Measurements from ENCODE around the gene GRB10.

The GRB10 gene

DNA sequence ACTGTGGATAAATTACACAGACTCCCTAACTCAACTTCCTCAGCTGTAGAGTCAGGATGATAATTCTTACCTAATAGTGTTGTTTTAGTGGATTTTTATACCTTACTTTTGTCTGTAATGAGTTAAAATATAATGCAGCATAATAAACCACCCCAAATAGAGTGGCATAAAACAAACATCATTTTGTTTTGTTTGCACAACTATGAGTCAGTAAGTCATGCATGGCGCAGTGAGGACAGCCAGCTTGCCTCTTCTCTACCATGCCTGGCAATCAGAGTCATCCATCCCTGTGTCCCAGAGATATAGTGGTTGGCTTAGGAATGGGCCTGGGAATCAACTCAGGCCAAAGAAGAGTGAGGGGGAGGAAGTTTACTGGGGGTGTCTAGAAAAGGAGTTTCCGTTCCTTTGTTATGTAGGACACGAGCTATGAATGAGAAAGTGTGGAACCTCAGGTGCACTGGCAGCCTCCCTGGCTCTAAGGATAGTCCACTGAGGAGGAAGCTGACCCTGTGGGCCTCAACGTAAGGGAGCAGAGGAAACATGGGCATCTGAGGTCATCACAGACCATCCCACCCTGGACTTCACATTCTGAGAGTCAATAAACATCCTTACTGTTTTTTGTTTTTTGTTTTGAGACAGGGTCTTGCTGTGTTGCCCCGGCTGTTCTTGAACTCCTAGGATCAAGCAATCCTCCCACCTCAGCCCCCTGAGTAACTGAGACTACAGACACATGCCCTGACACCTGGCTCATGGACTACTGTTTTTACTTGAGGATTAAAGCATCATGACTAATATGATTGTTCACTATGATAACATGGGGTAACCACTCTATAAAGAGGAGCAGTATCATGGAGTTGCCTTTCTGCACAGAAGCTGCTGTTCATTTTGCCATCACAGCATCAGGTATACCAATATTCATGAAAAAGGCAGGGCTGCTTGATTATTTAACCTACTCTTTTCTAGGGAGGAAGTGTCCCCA is 21.0 kb upstream of the GRB10 start:
- no peak for DNase-seq

DNA sequence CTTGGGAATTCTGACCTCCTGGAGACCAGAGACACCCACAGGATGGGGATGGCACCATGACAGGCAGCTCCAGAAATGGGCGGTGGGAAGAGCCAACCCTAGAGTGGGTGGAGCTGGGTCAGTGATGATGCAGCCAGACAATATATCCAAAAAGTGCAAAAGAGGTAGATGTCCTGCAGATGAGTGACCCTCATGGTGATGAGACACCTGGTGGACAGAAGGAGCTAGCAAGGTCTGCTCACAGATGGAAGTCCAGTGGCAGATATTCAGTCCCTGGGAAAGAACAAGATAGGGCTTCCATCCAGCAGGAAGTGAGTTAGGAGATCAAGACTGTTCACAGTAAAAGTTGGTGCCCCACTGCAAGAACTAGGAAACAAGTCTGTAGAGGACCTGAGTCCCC is 19.2 kb upstream of the GRB10 start:
- DNase-seq, result no peak

DNA sequence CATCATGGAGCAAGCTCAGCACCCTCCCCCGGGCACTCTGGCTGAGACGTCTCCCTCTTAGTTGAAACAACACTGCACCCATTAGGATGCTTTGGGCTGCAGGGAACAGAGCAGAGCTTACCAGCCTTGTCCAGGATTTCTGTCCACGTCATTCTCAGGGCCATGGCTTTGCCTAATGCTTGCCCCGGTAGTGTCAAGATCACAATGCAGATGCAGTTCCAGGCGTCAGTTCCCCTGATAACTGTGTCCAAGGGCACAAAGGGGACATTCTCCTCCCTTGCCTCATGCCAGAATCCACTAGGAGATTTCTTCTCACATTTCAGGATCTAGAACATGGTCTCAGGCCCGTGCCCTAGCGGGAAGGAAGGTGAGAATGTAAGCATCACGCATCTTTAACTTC is 17.2 kb upstream of the GRB10 start:
- DNase-seq, result no peak

DNA sequence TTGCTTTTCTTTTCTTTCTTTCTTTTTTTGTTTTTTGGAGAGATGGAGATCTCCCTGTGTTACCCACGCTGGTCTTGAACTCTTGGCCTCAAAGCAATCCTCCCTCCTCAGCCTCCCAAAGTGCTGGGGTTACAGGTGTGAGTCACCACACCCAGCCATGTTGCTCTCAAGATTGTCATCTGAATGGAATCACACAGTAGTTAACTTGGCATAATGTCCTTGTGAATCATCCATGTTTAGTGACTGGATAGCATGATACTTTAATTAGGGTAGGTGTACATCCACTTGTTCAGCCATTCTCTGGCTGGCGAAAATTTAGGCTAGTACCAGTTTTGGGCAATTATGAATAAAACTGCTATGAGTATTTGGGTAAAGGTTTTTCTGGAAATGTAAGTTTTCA is 15.4 kb upstream of the GRB10 start:
- no peak for DNase-seq

DNA sequence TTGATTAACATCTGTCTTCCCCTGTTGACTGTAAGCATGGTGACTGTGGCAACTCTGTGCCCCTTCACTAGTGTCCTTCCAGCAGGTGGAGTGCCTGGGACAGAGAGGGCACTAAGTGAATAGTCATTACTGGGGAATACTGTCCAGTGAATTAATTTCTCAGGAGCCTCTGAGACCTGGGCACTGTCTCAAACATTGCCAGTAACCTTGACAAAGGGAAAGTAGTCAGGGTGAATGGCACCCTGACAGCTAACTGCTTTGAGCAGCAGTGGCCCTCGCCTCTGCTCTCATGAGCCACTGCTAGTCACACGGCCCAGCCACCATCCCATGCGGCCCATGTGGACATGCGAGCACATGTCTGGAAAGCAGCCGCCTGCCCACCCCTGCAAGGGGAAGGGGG is 13.1 kb upstream of the GRB10 start:
- DNase-seq, result no peak

DNA sequence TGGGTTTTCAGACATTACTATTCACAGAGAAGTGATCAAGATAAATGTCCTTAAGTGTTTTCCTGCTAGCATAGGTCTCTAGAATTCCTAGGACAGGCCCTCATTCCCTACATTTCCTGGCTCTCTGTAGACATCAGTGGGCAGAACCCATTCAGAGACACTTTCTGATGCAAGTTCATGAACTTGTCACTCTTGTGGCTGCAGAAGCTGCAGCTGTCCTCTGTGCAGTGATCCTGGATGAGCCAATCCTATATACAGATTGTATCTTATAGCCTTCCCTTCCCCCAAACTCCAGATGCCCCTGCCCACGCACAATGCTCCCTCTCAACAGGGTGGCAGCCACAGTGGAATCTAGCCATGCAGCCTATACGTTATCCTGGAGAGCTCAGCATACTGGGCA is 12.6 kb upstream of the GRB10 start:
- no peak for DNase-seq

DNA sequence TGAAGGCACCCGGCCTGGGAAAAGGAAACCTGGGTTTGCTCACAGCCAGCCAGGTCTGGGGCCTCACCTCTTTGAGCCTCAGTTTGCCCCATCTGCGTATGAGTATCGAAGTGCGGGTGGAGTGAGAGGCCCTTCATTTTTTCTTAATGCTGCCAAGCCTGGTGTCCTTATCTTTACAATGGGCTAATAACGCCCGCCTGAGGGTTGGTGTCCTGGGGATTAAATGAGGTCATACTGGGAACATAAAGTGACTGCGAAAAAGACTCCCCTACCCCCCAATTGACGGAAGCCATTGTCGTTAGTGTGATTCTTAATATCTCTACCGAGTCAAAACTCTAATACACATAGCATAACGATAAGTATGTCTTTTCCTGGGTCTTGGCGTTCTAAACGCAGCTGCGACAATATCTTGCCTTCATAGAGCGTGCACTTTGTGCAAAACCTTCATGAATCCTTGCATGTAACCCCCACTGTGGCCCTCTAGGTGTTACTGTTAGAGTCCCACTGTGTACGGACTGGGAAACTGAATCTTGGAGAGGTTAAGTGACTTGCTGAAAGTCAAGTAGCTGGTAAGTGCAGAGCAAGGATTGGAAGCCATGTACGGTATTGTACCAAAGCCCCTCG is 11.4 kb upstream of the GRB10 start:
- DNase-seq, result no peak

DNA sequence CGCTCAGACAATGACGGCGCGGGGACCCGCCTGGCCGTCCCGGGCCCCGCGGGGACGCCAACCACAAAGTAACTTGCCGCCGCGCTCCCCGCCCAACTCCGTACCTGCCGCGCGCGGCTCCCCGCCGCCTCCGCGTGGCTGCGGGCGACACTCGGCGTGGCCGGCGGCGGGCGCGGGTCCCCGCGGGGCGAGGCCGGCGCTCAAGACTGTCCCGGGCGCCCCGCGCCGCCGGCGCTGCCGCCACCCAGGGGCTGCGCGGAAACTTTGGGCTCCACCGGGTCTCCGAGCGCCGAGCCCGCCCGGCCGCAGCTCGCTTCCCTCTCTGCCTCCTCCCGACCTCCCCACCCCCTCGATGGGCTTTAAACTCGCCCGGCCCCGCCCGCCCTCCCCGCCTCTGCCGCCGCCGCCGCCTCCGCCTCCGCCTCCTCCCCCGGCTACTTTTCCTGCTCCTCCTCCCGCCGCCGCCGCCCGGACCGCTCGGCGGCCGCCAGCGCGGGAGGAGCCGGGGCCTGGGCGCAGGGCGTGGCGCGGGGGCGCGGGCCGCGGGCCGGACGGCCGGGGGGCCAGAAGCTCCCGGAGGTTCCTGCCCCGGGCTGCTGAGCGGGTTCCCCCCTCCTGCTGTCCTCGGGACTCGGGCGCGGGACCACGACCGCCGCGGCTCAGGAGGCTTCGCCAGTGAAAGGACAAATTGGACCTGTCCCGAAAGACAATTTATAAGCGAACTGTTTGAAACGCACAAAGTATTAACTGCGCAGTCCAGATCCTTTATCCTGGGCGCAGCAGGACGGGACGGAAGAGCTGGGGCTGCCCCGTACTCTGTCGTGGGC is 10.6 kb upstream of the GRB10 start:
- peak in 3 of 6 experiments; percentile 8 to 34 (median 28) for DNase-seq

DNA sequence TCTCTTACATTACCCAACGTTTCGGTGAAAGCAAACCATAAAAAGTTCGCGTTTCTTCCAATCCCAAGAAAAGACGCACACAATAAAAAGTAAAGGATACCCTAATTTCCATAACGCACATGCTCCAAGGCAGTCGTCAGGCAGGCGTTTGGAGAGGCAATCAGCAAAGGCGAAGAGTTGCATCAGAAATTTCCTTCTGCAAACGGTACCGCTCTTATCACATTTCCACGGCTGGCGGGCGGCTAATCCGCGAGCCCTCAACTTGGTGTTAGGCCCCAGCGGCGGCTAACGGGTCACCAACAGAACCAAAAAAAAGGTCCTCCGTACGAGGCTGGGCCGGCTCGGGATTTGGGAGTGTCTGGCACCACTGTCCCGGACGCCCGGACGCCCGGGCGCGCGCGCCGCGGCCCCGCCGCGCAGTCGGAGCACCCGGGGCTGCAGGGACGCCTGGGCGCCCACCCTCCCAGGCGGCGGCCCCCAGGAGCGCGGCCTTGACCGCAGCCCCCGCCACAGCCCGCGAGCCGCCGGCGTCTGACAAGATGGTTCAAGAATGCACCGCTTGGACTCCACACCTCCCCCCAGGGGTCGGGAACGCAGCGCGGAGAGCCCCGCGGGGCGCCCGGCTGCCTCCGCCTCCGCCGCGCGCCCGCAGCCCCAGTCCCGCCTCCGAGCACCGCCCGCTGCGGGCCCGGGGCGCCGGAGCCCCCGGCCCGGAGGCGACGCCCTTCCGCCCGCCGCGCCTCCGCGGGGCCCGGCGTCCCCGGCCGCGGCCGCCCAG is 9.8 kb upstream of the GRB10 start:
- DNase-seq, result peak in 1 of 6 experiments; percentile 28

DNA sequence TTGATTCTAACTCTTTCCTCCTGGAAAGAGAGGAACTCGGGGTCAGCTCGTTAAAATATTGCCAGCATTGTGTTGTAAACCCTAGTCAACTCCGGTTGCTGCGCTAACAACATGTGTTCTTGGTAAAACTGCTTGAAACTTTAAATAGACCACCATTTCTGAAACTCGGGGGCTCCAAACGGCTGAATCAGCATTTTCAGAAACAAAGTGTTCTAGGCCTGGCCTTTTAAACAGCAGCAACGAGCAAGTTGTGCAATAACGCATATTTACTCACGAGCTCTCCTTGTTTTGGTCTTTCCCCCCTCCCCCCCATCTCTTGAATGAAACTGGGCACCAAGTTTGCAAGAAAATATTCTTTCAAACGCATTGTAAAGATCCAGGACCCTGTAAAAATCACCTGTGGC is 9.2 kb upstream of the GRB10 start:
- DNase-seq, result no peak

DNA sequence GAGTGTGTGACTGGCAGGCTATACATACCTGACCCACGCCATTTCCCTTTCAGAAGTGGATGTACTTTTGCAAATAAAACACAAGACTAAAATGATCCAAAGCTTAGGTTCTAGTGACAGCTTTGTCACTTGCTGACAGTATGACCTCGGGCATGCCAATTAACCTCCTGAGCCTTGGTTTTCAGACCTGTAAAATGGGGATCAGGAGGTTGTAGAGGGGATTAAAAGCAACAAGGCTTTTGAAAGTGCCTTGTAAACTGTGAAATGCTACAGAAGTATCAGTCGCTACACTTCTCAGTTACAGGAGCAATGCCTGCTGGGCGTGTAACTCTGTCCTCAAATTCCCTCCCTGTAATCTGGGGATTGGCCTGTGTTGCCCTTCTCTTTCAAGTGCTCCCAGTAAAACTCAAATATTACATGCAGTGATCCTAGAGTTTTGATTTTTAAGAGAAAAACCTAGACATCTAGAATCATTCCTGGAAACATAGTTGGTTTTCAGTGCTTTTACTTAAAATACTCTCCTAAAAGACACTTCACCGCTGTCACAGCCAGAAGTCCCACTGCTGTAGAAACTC is 8.8 kb upstream of the GRB10 start:
- DNase-seq, result no peak

DNA sequence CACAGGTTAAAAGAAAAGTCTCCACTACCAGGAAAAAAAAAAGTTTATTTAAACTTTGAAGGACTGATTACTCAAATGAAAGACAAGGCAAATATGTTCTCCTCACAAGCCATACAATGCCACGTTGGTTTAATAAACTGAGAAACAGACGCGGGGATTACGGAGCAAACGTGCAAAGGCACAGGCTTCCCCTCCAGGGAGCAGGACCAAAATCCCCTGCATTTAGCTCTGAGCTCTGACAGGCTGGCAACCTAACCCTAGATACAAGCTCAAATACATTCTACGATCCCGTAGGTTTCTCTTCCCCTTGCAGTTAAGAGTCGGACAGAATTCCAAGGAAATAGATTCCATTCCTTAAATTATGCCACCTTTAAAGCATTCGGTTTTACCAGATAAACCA is 7.7 kb upstream of the GRB10 start:
- DNase-seq, result no peak

DNA sequence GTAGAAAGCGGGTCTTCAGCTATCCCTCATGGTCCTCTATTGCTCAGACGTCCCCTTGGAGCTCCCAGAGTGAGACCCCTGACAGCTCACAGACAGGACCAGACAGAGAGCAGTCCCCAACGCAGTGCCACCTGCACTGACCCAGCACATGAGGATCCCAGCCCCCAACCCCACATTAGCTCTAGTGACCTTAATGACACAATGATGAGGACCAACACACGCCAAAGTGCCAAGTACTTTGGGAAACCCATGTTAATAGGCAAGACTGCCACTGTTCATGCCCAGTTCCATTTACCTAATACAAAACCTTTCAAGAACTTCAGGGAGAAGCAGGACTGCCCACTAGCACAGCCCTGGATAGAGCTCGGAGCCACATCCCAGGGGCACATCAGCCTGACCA is 5.7 kb upstream of the GRB10 start:
- DNase-seq, result no peak

DNA sequence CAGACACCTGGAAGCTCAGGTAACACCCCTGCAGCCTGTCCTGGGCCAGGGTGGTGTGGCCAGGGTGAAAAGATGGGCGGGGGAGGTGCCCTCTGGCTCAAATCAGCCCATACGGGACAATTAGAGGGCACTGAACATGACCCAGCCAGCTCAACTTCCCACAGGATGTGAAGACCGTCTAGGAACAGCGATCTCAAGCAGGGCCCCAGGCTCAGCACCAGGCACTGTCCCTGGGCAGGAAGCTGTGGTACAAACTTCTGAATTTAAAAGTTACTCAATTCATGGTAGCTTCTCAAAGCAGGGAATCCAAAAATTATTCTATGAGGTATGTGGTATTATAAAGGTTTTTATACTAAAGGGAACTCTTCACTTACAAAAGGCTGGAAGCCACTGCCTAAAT is 5.1 kb upstream of the GRB10 start:
- DNase-seq, result peak in 1 of 6 experiments; percentile 20

DNA sequence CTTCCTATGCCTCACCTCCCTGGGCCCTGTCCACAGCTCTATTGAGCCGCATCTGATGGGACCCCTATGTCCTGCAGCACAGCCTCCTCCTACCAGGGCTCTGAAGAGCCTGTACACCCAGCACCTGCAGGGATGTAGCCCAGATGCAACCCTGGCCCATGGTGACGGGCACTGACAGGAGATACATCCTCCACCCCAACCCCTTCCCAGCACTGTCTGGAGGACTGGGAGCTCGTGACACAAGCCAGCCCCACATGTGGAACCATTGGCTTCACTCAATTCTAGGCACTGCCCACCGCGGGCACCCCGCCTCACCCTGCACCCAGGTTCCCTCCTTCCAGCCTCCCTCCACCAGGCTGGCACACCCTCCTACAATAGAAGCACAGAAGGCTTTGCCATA is 2.6 kb upstream of the GRB10 start:
- DNase-seq, result no peak

DNA sequence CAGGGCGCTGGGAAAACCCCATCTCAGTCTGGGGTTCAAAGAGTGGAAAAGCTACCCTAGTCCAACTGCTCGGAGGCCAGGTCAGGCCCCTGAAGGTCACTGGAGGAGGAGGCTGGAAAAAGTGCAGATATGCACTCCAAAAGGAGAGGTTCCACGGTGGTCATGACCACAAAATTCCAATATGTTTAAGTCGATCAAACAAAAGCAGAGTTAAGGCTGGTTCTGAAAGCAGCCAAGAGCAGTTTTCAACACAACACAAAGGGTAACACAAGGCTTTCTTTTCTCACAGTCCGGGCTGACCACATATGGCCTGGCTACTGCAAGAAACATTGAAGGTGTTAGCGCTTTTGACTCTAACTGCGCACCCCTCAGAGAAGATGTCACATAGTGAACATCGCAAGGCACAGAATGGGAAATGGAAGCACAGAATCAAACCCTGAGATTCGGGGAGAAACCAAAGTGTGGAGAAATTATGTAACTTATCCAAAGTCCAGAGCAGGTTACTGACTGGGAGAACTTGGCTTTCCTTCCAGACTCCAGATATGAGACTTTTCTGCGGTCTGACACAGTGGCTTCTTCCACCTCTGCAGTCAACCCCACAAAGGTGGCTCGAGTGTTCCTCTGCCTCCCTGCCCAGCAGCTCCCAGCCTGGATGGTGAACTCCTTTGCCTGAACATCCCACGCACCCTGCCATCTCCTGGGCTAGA is 1.3 kb upstream of the GRB10 start:
- DNase-seq, result no peak

DNA sequence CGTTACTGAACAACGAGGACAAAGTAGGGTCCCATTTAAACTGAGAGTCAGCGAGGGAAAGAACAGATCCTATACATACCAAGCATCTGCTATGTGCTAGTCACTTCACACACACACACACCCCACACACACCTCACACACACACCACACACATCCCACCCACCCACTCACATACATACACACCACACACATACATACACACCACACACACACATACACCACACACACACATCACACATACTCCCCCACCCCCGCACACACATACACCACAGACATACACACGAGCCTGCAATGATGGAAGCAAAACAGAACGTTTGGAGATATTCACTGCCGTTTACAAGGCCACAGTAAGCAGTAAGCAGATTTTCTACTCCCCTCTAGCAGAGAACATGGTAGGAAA is 607 bp upstream of the GRB10 start:
- DNase-seq, result no peak

DNA sequence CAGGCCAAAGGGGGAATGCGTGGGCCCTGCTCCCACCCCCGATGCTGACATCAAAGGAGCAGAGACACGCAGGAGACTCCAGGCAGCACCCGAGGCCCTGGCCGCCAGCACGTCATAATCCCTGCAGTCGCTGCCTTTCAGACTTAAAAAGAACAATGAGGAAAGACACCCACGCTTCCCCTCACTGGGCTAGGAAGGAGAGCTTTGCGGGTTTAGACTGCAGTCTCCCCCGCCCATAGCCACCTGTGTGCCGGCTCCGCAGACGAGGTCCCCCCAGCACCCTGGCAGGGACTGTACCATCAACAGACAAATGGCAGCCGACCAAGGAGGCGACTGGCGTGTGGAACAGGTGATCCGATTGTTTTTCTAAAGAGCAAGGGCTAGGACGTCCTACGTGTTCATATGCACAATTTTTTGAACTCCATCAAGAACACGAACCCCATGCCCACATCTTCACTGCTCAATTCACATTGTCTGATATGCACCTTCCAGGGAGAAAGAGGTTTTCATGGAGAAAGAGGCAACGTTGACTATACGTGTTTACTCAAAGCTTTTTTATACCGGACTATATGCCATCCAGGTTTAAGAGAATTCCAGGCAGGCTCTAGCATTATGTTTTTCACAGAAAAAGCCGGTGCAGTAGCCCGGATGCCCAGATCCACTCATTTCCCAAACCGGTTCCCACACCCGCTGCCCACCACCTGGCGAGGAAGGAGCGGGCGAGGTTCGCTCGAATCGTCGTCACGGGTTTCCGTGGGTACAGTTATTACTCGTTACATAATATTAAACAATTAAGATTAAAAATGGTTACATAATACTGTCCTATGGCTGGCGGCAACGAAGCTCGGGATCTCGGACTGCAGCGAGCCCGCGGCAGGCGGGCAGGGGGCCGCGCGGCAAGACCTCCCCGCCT is 1.1 kb downstream of the GRB10 start:
- peak in 5 of 6 experiments; percentile 5 to 61 (median 31) for DNase-seq

DNA sequence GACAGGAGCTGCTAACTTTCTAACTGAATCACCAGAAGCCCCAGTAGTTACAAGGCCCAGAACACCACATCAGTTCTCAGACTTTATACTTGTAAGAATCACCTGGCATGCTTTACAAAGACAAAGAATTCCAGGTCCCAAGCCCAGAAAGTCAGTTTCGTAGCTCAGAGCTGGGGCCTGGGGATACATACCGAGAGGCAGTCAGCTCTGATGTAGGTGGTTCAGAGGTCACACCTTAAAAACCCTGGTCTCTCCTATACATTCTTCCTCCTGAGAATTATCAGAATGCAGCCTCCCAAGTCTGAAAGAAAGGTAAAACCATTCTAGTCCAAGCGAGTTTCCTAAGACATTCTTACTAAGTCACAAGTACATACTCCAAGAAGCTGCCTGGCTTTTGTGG is 2.3 kb downstream of the GRB10 start:
- DNase-seq, result no peak

DNA sequence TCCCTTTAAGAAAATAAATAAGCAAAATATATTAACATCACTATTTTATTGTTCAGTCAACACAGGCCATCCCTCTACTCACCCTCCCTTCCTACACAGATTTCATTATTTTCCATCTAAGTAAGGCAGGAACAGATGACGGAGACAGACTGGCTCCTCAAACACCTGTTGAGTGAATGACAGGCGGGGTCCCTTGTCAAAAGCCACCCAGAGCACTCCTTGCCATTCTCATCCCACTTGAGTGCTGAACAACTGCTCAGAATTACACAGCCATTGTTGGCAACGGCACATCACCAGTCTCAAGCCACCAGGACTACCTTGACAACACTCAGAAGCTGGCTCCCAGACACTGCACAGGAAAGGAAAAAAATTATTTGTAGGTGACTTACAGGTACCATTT is 3.3 kb downstream of the GRB10 start:
- DNase-seq, result no peak

DNA sequence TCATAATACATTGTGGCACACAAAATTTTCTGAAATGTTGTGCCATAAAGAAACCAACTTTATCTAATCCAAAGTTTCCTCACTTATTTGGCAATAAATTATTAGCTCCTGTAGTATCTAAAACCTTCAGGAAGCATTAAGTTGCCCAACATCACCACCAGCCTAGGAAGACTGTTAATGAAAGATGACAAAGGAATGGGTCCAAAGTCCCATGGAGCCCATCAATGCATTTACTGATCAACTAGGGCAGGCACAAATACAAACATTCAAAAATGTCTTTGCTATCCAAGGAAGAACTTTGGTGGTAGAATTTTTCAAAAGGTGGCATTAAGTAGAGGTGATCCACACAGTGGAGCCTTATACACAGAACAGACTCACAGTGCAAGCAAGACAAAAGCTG is 4.5 kb downstream of the GRB10 start:
- DNase-seq, result no peak
